ENCODE results near the gene RAB39A.

GRCh38 chr11:107921997-107922396 is 6.3 kb upstream of the RAB39A start:
- TF ChIP-seq POLR2AphosphoS5 (IDR thresholded peaks at IDR 0.05; ENCODE audit: borderline replicate concordance, low read depth, low read length) (no peak), EZH2 (IDR thresholded peaks at IDR 0.05) (no peak), FOXP2 (optimal IDR thresholded peaks at IDR 0.05; ENCODE audit: control extremely low read depth, extremely low read length, insufficient read depth) (no peak)
